HL-60/S4 (cell line): ENCODE data around the gene GRM7.

Experiments used
- in situ Hi-C: fragments of 300-500 bp; cut with MboI; formaldehyde crosslinking; loops from 2 replicates; pipeline ENCODE4 v1.14.3; 2022; ENCODE audit warnings: low sequenced_read_pairs

The GRM7 gene

GRCh38 chr3:6965881-6966280 is 105.0 kb downstream of the GRM7 start:
- in situ Hi-C loops: no loop called here

DNA sequence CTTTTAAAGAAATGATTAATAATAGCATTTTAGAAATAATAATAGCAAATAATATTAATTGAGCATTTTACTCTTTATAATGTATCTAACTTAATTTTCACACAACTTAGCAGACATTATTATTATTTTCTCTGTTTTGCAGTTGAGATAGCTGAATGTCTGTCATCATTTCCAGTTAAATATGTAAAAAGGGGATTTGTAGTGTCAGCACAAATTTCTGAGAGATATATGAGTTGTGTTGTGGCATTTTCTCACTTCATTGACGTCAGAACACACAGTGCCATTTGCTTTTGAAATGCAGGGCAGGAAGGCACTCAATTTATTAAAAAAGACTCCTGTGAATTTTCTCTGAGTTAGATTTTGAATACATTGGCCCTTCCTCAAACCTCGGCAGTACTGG is 111.0 kb downstream of the GRM7 start:
- in situ Hi-C loops: no loop called here

GRCh38 chr3:6985848-6986247 is 124.9 kb downstream of the GRM7 start:
- in situ Hi-C loops: no loop called here

GRCh38 chr3:6989608-6990291 is 128.8 kb downstream of the GRM7 start:
- in situ Hi-C loops: no loop called here

GRCh38 chr3:6994081-6994668 is 133.3 kb downstream of the GRM7 start:
- in situ Hi-C loops: no loop called here

- in situ Hi-C loops: no loop called here
Measured at GRCh38 chr3:7000501-7000900, 139.6 kb downstream of the GRM7 start.

DNA sequence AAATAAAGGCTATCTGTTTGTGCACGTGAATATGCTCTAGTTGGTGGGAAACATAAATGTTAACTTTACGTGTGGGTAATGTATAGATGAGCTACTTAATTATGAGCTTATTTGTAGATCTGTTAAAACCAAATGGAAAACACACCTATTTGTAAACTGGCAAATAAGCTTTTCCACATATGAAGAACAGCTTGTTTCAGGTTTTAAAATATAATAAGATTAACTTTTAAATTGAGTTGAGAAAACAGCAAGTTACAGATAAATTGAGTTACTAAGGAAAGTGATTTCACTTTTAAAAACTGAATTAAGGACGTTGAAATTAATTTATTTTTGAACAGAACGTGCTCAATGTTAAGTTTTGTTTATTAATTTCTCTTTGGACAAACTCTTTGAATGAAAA is 140.5 kb downstream of the GRM7 start:
- in situ Hi-C loops: no loop called here

DNA sequence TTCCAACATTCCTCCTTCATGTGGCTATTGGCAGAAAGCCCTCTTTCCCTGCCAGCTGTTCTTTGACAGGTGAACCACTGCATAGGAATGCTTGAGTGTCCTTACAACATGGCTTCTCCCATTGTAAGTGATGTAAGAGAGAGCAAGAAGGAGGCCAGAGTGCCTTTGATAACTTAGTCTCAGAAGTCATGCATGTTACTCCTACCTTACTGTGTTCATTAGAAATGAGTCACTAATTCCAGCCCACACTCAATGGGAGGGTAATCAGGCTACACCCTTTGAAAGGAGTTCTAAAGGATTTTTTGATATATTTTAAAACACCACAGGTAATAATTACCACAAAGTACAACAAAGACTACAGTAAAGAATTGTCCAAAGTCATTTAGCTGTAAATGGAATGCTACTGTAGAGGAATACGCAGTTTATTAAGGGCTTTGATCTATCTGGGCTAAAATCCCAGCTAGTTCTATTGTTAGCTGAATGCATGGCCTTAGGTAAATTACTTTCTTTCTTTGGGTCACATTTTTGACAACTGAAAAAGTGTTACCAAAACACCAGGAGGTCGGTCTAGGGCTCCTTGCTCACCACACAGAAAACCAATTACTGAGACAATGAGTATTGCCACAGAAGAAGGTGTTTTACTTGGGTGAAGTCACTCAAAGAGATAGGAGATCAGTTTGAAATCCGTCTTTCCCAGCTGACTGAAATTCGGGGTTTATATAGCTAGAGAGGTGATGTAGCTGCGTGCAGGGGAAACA is 154.9 kb downstream of the GRM7 start:
- in situ Hi-C loops: no loop called here

DNA sequence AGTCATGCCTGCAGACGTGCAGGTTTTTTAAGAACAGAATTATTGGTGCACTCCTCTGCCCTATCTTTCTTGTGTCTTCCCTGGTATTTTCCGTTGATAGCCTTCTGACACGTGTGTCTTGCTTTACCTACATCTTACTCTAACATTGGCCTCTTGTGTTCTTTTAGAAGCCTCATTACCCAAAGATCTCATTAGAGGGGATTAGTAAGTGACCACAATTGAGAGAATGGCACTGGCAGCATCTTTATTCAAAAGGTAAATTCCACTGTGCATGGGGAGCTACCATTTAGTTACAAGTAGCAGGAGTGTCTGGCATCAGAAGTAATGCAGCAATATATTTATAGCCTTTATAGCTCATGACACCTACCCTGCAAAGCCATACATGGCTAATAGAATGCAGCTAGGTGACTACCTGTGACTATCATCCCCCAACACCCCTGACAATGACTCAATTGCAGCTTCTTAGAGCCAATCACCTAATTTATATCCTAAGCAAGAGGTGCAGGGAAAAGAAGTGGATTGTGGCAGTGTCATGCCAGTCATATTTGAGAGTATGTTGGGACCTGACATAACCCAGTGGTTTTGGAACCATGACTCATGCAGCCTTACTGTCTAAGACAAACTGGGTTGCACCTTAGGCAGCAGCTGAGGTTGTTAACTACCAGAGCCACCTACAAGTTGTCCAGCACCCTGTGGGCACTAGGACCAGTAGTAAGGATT is 164.8 kb downstream of the GRM7 start:
- in situ Hi-C loops: no loop called here

DNA sequence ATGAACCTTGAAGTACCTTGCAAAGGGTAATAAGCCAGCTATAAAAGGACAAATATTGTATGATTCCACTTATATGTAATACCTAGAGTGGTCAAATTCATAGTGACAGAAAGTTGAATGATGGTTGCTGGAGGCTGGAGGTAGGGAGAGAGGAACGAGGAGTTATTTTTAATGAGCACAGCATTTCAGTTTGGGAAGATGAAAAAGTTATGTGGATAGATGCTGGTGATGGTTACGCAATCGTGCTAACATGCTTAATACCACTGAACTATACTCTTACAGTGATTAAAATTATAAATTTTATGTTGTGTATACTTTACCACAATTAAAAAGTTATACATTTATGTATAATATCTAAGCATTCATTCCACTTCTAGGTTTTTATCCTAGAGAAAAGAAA is 168.6 kb downstream of the GRM7 start:
- in situ Hi-C loops: no loop called here

DNA sequence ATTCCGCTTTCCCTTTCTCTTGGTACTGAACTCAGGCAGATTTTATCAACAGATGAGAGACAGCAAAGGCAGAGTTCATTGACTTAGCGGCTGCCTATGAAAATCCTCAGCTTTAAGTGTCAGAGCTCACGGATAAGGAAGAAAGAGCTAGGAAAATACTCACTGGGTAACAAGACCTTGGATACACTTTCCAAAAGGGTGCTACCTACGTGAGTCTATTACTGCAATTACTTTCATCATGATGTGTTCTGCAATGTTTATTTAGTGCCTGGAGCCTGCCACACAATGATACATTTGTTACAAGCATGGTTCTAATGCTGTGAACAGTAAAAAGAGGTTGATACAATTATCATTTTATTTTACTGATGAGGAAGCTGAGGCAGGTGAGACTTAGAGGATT is 177.5 kb downstream of the GRM7 start:
- in situ Hi-C loops: no loop called here

GRCh38 chr3:7062714-7063113 is 201.8 kb downstream of the GRM7 start:
- in situ Hi-C loops: no loop called here

GRCh38 chr3:7070461-7070860 is 209.5 kb downstream of the GRM7 start:
- in situ Hi-C loops: no loop called here

DNA sequence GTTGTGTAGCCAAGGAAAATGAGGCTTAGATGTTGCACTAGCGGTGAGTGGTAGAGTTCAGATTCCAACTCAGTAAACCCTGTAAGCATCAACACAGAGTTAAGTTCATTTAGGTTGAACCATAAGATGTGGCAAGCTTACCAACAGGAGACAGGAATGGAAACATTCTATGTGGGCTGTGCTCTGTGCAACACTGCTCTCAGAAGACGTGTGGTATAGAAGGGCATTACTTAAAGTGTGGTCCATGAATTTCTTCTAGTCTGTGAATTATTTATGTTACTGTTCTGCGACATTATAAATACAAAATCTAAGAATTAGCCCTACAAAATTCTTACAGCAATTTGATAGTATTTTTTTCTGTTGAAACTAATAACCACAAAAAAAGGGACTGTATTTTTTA is 213.3 kb downstream of the GRM7 start:
- in situ Hi-C loops: no loop called here

DNA sequence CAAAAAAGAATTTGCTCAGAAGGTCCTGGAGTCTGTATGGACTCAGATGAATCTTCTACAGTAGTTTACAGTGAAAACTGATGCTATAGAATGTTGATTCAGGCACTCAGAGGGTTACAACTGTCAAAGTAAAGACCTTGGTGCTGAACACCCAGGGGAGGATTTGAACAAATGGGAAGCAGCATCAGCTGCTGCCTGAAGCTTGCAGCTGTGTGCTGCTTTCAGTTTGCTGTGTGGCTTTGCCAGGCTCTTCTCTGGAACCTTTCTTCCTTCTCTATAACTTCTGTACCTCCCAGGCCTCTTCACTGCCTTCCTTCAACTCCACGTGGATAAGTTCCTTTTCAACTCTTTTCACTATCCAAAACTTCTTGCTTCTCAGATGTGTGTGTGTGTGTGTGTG is 214.2 kb downstream of the GRM7 start:
- in situ Hi-C loops: no loop called here

- in situ Hi-C loops: no loop called here
Measured at GRCh38 chr3:7075901-7076300, 215.0 kb downstream of the GRM7 start.

DNA sequence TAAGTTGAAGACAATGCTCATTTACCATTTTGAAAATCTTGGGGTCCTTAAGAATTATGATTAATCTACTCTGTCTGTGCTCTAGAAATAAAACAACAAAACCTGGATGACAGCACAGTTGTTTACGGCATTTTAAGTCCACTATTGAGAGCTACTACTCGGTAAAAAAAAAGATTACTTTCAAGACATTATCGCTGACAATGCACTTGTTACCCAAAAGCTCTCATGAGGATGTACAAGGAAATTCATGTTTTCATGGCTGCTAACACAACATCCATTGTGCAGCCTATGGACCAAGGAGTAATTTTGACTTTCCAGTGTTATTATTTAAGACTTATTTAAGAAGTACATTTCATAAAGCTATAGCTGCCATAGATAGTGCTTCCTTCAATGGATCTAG is 221.3 kb downstream of the GRM7 start:
- in situ Hi-C loops: no loop called here

DNA sequence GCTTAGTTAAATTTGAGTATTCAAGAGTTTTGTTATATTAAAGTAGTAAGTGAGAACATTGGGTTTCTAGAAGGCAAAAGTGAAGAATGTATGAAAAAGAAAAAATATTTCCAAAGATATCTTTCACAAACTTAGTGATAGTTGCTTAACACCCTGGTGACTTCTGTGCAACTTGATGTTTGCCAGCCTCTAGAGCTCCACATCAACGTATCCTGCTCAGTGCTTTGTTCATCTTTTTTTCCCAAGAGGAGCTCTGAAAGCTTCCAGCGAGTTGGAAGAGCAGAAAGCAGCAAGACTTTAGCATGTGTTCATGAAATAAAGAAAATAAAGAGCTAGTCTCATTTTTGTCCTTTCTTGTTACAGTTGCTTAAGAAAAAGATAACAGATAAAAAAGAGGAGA is 225.5 kb downstream of the GRM7 start:
- in situ Hi-C loops: no loop called here

DNA sequence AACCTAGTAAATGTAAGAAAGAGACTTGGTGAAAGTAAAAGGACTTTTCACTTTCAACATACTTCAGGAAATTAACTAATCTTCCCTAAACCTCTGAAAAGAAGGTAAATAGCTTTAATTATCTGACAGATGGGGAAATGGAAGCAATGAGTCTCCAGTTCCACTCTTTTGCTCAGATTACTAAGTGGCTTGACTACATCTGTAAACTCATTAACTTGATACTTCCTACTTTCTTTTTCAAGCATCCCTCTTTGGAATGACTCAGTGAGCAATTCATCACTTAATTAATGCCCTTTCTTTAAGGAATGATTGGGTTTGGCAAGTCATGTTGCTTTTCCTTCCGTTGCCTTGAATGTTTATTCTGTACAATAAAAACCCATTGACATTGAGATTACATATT is 234.2 kb downstream of the GRM7 start:
- in situ Hi-C loops: no loop called here

- in situ Hi-C loops: no loop called here
Measured at GRCh38 chr3:7100136-7100535, 239.2 kb downstream of the GRM7 start.

- in situ Hi-C loops: no loop called here
Measured at GRCh38 chr3:7106635-7107034, 245.7 kb downstream of the GRM7 start.
